HG03095 (cell line): Measurements from ENCODE around the gene RUFY1.
"Not testable (repeated sequence)": the region's sequence is repeated elsewhere in the genome, so short reads cannot be mapped to it uniquely, and the experiment has no call there.

Experiments
- ATAC-seq: cut with Tn5 transposase; IDR thresholded peaks from one replicate; pipeline ENCODE4 v1.9.1; 2021; ENCODE audit warnings: moderate library complexity; ENCODE audit not compliant: unreplicated experiment

RUFY1 gene

DNA sequence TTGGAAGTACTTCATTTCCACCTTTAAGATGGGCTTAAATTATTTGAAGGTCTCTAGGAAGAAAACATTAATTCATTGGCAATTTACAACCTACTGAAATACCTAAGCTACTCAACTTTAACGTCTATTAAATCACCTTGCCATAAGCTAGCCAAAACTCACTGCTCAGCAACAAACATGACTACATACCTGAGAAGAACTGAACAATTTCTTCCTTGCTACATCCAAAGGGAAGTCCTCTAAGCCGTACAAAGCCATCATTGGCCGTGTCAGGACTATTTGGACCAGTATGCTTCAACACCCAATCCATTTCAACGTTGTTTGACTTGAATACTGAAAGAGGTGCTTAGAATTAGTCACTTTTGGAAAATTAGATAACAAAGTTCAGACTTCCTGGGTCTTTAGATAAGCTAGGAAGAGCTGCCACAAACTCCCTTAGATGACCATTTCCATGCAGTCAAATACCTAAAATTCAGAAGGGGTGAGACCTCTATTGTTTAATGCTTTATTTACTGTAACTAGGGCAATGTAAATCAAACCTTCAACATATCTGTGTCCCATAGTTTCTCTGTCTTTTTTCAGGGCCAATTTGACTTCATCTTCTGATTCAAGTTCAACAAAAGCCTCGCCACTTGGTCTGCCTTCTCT, 70.5 kb downstream of the RUFY1 start:
- ATAC-seq, result no peak

DNA sequence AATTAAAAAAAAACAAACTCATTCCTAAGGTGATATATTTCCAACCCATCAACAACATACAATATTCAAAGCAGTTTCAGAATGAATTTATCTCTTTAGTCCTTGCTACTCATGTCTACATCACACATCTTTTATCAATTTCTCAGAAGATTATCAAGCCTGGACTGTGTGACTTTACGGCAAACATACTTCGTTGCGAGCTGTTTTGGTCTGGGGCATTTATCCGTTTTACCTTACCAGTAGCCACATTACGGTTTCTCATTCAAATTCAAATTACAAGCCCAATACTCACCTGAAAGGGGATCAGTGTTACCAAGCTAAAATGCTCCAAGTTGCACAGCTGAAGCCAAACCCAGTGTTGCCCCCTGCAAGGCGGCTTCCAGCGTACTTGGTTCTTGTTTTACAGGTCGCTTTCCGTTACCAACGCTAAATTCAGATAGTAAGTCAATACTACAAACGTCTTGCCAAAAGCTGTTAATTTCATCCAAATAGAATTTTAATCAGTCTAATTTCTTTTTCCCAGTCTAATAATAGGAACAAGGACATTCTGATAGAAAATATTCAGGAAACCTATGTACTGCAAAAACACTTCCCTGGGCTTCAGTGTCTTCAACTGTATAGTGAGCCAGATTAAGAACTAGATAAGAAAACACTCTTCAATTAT, 71.3 kb downstream of the RUFY1 start:
- no peak for ATAC-seq

DNA sequence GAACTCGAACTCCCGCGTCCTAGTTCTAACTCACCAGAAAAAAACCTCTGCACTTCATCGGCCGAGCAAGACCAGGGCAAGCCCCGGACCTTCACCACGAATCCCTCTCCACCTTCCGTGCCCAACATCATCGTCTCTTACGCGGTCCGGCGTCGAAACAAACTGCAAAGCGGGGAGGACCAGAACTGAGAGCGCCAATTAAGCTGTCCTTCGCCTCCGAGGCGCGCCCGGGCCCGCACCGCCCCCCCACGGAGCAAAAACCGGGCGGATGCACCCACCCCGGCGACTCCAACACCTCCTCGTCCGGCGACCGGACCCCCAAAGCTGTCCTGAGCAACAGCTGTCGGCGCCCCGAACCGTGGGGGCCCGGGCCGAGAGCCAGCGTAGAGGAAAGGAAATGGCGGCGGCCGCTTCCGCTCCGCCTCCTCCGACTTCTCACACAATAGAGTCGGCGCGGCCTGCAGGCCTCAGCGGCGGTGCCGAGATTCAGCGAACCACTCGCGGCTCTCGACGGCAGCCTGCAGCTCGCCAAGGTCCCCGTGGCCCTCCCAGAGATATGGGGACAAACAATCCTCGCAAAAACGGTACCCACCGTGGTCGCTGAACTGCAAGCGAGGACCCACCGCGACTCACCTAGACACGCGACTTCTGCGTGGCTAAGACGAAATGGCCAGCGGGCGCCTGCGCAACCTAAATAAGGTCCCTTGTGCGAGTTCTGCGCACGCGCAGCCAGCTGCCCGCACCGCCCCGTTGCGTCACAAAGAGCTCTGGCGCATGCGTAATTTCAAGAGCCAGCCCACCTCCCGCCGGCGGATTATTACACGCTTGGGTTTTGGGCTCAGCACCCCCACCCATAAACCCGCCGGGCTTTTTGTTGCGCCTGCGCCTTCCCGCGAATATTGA, 72.9 kb downstream of the RUFY1 start, which contains the start of gene HNRNPH1:
TSS of gene HNRNPH1 (minus strand) at position 669 of the 903 bp plus-strand sequence. CDS start at position 131, 538 bp downstream.
- peak; percentile 64 for ATAC-seq

- peak; percentile 2 for ATAC-seq
Measured at GRCh38 chr5:179623906-179624741, 73.8 kb downstream of the RUFY1 start.

DNA sequence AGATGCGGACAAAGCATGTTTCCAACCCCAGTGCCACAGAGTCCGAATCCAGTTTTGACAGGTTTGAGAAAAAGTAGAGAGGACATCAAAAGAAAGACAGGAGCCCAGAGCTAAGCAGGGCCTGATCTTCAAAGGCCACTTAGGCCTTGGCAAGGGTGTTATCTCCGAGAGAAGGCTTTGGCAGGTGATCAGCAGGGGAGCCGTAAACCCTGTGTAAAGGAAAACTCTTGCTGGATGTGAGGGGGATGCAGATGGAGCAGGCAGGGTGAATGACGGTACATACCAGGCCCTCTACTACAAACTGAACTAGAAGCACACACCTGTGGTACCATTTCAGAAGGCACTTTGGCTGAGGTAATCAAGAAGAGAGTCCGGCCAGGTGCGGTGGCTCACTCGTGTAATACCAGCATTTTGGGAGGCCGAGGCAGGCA, 74.5 kb downstream of the RUFY1 start:
- no peak for ATAC-seq

DNA sequence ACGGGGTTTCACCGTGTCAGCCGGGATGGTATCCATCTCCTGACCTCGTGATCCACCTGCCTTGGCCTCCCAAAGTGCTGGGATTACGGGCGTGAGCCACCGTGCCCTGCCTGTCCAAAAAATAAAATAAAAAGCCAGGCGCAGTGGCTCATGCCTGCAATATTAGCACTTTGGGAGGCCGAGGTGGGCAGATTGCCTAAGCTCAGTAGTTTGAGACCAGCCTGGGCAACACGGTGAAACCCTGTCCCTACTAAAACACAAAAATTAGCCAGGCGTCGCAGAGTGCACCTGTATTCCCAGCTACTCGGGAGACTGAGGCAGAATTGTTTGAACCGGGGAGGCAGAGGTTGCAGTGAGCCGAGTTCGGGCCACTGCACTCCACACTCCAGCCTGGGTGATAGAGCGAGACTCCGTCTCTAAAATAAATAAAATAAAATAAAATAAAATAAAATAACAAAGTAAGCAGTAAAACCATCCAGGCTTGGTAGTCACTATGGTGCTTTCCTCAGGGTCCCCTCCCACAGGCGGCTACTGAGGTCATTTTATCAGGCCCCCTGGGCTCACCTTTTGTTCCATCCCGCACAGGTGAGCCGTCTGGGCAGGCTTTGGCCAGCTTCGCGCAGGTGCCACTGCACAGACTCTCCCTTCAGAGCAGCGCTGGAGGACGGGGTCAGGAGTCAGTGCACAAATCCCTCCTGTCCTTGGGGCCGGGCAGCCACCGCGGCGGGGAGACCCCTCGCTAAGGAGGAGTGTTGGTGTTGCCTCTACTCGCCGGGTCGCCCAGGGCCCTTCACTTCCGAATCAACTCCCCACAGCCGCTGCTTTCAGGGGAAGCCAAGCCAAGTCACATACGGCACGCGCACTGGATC, 83.4 kb downstream of the RUFY1 start:
- peak; percentile 48 for ATAC-seq

DNA sequence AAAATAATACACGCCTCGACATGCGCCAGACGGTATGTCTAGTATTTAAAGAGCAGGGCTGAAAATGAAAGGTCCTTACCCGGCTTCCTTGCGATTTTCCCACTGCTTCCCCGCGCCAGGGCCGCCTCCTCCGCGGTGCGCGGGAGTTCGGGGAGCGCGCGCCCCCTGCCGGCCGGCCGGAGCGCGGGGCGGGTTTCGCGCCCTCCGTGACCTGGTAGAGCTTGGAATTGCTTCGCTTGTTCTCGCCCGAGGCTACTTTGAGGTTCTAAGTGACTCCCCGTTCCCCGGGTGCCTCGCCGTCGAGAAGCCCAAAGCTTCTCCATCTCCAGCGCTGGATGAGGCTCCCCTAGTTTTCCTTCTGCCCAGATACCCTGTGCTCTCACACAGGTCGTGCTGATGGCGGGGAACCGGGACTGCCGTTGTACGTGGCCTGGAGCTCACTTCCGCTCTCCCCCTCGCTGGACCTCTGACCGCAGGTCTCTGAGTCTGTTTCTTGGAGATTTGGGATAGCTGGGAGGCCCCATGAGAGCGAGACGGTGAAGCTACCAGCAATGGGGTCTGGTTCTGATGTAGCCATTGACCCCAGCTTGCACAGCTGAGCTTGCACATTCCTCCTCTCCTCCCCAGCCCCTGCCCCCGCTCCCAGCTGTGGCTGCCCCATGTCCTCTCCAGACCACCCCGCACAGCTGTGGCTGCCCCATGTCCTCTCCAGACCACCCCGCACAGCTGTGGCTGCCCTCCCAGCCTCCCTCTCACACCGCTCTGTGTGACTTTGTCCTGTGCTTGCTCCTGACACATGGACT, 84.2 kb downstream of the RUFY1 start:
- peak; percentile 91 for ATAC-seq

DNA sequence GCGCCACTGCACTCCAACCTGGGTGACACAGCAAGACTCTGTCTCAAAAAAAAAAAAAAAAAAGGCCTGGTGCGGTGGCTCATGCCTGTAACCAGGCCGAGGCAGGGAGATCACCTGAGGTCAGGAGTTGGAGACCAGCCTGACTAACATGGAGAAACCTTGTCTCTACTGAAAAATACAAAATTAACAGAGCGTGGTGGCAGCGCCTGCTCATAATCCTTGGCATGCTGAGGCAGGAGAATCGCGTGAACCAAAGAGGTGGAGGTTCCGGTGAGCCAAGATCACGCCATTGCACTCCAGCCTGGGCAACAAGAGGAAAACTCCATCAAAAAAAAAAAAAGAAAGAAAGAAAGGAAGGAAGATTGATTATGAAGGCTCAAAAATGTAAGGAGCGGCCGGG, 88.9 kb downstream of the RUFY1 start:
- ATAC-seq, result not testable (repeated sequence)

DNA sequence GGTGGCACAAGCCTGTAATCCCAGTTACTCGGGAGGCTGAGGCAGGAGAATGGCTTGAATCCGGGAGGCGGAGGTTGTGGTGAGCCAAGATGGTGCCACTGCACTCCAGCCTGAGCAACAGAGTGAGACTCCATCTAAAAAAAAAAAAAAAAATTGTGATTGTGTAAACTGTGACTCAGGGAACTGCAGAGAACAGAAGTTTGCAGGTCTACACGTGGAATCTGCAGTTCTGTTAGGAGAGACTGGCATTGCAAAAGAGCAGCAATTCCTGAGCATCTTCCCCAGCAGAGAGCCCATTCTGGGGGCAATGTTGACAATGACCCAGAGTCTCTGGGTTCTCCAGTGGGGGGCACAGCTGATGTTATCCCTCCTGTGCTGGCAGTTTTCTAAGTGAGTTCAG, 91.4 kb downstream of the RUFY1 start:
- ATAC-seq, result not testable (repeated sequence)

- ATAC-seq, result not testable (repeated sequence)
Measured at GRCh38 chr5:179642626-179643025, 92.3 kb downstream of the RUFY1 start.

GRCh38 chr5:179643141-179643920, 93.0 kb downstream of the RUFY1 start:
- ATAC-seq, result not testable (repeated sequence)

DNA sequence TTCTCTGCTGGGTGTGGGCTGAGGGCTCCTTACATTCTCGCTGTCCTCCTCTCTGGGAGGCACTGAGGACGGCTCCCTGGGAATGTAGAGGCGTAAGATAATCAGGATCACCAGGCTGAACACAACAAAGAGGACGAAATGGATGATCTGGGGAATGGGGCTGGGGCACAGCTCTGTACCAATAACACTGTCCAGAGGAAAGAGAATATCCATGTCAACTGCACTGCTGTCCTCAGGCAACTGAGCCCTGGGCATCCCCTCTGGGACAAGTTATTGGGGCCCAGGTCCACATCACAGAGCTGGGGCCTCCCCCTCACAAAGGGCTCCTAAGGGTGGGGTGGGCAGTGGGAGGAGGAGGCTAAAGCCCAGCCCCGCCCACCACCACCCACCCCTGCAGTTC, 94.4 kb downstream of the RUFY1 start:
- ATAC-seq, result not testable (repeated sequence)

DNA sequence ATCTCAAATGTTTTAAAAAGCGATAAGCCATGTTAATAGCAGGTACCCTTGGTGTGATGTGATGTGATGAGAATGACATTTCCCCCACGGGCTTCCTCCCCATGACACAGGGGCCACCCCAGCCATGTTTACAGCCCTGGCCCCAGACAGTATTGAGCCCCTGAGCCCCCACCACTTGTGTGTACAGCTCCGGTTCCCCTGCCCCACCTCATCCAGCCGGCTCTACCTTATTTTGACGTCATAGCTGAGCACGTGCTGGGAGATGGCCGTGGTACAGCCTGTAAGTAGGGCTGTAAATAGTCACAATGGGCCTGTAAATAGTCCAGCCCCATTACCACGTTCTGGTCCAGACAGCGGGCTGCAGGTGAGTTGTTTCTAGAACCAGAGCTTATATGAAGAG, 98.1 kb downstream of the RUFY1 start:
- ATAC-seq, result no peak

DNA sequence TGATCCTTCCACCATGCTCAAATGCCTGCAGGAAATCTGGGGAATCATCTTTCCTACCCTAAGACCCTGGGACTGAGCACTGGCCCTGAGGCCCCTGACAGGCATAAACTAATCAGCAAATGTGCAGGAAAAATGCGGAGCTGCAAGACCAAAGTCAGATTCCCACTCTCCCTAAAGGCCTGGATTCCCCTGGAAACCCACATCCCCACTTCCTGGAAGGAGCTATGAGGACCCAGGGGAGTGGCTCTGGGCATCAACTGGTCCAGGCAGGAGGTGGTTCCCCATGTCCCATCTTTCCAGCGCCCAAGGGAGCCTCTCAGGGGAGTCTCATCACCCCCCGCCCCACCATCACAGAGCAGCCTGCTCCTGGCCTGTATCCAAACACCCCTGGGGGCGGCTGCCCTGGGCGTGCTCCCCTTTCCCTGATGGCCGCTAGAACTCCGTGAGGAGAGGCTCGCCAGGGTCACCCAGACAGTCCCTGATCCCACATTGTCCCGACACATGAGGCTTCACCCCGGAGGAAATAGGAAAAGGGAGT, 98.9 kb downstream of the RUFY1 start:
- not testable (repeated sequence) for ATAC-seq

- ATAC-seq, result not testable (repeated sequence)
Measured at GRCh38 chr5:179650245-179650644, 99.9 kb downstream of the RUFY1 start.

GRCh38 chr5:179653135-179653534, 102.8 kb downstream of the RUFY1 start:
- ATAC-seq, result not testable (repeated sequence)

DNA sequence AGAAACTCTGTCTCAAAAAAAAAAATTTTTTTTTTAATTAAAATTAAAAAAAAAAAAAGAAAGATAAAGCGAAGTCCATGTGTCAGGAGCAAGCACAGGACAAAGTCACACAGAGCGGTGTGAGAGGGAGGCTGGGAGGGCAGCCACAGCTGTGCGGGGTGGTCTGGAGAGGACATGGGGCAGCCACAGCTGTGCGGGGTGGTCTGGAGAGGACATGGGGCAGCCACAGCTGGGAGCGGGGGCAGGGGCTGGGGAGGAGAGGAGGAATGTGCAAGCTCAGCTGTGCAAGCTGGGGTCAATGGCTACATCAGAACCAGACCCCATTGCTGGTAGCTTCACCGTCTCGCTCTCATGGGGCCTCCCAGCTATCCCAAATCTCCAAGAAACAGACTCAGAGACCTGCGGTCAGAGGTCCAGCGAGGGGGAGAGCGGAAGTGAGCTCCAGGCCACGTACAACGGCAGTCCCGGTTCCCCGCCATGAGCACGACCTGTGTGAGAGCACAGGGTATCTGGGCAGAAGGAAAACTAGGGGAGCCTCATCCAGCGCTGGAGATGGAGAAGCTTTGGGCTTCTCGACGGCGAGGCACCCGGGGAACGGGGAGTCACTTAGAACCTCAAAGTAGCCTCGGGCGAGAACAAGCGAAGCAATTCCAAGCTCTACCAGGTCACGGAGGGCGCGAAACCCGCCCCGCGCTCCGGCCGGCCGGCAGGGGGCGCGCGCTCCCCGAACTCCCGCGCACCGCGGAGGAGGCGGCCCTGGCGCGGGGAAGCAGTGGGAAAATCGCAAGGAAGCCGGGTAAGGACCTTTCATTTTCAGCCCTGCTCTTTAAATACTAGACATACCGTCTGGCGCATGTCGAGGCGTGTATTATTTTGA, 107.2 kb downstream of the RUFY1 start:
- ATAC-seq, result peak; percentile 87
